GM23338 (cell line): ENCODE measurements around the gene DOCK2. TPM values are rescaled to one million over a fixed set of nuclear protein-coding genes. Genes with fewer than 3 reads are reported as not detected.

Experiments used
- ATAC-seq: fragments of 200-7000 bp; cut with Tn5 transposase; 3 replicates; pipeline ENCODE4 v1.9.1; 2020
- DNase-seq: peaks from one replicate; pipeline ENCODE4 v3.0.0-alpha.2; 2015; ENCODE audit warnings: low spot score
- H2AFZ ChIP-seq: fragments of 200-600 bp; sonication (generic); 2 replicates; pipeline ENCODE4 v1.8.0; 2016; ENCODE audit warnings: antibody characterized with exemption, mild to moderate bottlenecking, moderate library complexity
- H3F3A ChIP-seq: fragments of 200-600 bp; sonication (generic); replicated peaks from 2 replicates; pipeline ENCODE4 v1.8.0; 2017; ENCODE audit warnings: antibody characterized with exemption, mixed run types, low read depth
- H3K27ac ChIP-seq: fragments of 200-600 bp; sonication (generic); 2 replicates; pipeline ENCODE4 v1.6.1; 2016; ENCODE audit warnings: low read depth
- H3K27me3 ChIP-seq: fragments of 200-600 bp; sonication (generic); 2 replicates; pipeline ENCODE4 v1.8.0; 2016; ENCODE audit warnings: mild to moderate bottlenecking, mixed run types, moderate library complexity; ENCODE audit not compliant: insufficient read depth
- H3K36me3 ChIP-seq: fragments of 200-600 bp; sonication (generic); 2 replicates; pipeline ENCODE4 v1.8.0; 2016; ENCODE audit warnings: mild to moderate bottlenecking; ENCODE audit not compliant: insufficient read depth
- H3K4me1 ChIP-seq: fragments of 200-600 bp; sonication (generic); 2 replicates; pipeline ENCODE4 v1.8.0; 2016; ENCODE audit warnings: mild to moderate bottlenecking, moderate library complexity; ENCODE audit not compliant: insufficient read depth
- H3K4me2 ChIP-seq: fragments of 200-600 bp; sonication (generic); 2 replicates; pipeline ENCODE4 v1.7.1; 2017; ENCODE audit warnings: mixed run types
- H3K4me3 ChIP-seq: fragments of 200-600 bp; sonication (generic); 2 replicates; pipeline ENCODE4 v1.6.1; 2016; ENCODE audit warnings: mixed run types
- H3K79me2 ChIP-seq: fragments of 200-600 bp; sonication (generic); replicated peaks from 2 replicates; pipeline ENCODE4 v1.8.0; 2017; ENCODE audit warnings: mild to moderate bottlenecking; ENCODE audit not compliant: insufficient read depth
- H3K9me2 ChIP-seq: fragments of 200-600 bp; sonication (generic); 2 replicates; pipeline ENCODE4 v1.8.0; 2017; ENCODE audit not compliant: insufficient read depth
- H4K20me1 ChIP-seq: fragments of 200-600 bp; sonication (generic); replicated peaks from 2 replicates; pipeline ENCODE4 v1.8.0; 2017; ENCODE audit warnings: mild to moderate bottlenecking; ENCODE audit not compliant: insufficient read depth
- H3K27ac Mint-ChIP-seq: 2 replicates; pipeline ENCODE4 v1.8.0; 2020; ENCODE audit warnings: inconsistent platforms, mild to moderate bottlenecking, moderate library complexity, mixed read lengths
- H3K27me3 Mint-ChIP-seq: 3 replicates; pipeline ENCODE4 v1.8.0; 2022; ENCODE audit warnings: low read depth, mild to moderate bottlenecking, moderate library complexity, mixed read lengths, inconsistent platforms; ENCODE audit not compliant: insufficient read depth, poor library complexity
- H3K36me3 Mint-ChIP-seq: 3 replicates; pipeline ENCODE4 v1.8.0; 2021; ENCODE audit warnings: low read depth, mild to moderate bottlenecking, inconsistent platforms, moderate library complexity, mixed read lengths
- H3K4me1 Mint-ChIP-seq: 3 replicates; pipeline ENCODE4 v1.8.0; 2020; ENCODE audit warnings: mild to moderate bottlenecking, inconsistent platforms, mixed read lengths
- H3K4me3 Mint-ChIP-seq: 3 replicates; pipeline ENCODE4 v1.8.0; 2021; ENCODE audit warnings: moderate library complexity, mild to moderate bottlenecking, inconsistent platforms, mixed read lengths
- H3K9me3 Mint-ChIP-seq: 3 replicates; pipeline ENCODE4 v1.8.0; 2020; ENCODE audit warnings: moderate library complexity, mild to moderate bottlenecking, inconsistent platforms, mixed read lengths
- CREB1 ChIP-seq: fragments of 250-450 bp; sonication (Bioruptor Pico); IDR thresholded peaks from 2 replicates; pipeline ENCODE4 v1.5.0; 2020; ENCODE audit warnings: low read depth, mild to moderate bottlenecking, moderate library complexity
- EZH2phosphoT487 ChIP-seq: fragments of 200-600 bp; sonication (generic); IDR thresholded peaks from one replicate; pipeline ENCODE4 v1.8.1; 2018; ENCODE audit warnings: antibody characterized with exemption; ENCODE audit not compliant: unreplicated experiment
- JUNB ChIP-seq: IDR thresholded peaks from one replicate; pipeline ENCODE4 v1.6.1; 2016; ENCODE audit warnings: antibody characterized with exemption; ENCODE audit not compliant: unreplicated experiment
- NANOG ChIP-seq: IDR thresholded peaks from 2 replicates; pipeline ENCODE4 v1.6.1; 2016; ENCODE audit warnings: antibody characterized with exemption, borderline replicate concordance
- POLR2AphosphoS5 ChIP-seq: IDR thresholded peaks from 2 replicates; pipeline ENCODE4 v1.6.1; 2016; ENCODE audit warnings: antibody characterized with exemption, low read depth
- STAT1 ChIP-seq: IDR thresholded peaks from one replicate; pipeline ENCODE4 v1.6.1; 2016; ENCODE audit warnings: antibody characterized with exemption; ENCODE audit not compliant: unreplicated experiment
- ZNF114 ChIP-seq: fragments of 250-450 bp; sonication (Bioruptor Pico); IDR thresholded peaks from 2 replicates; pipeline ENCODE4 v1.5.0; 2020; ENCODE audit warnings: mild to moderate bottlenecking, moderate library complexity
- polyA plus RNA-seq: library from polyadenylated mRNA; unstranded; fragments of >200 nt; fragmentation: Nextera tagmentation; extraction: Ambion mirVana; gene quantifications from 2 replicates; pipeline ENCODE4 v1.2.1, GENCODE V29; 2016
- total RNA-seq: library from RNA; depleted of rRNA; stranded (reverse); fragments of >200 nt; shearing (Covaris generic); gene quantifications from 2 replicates; pipeline ENCODE4 v1.2.3, GENCODE V29; 2014
- TF ChIP-seq, protein P1 (sequence below): IDR thresholded peaks from one replicate; pipeline ENCODE4 v1.6.1; 2018; ENCODE audit warnings: antibody characterized with exemption; ENCODE audit not compliant: unreplicated experiment

The DOCK2 gene
- total and polyA plus RNA-seq, 2 experiments from 2014 or later = 3.7 to 9.4 TPM

DNA sequence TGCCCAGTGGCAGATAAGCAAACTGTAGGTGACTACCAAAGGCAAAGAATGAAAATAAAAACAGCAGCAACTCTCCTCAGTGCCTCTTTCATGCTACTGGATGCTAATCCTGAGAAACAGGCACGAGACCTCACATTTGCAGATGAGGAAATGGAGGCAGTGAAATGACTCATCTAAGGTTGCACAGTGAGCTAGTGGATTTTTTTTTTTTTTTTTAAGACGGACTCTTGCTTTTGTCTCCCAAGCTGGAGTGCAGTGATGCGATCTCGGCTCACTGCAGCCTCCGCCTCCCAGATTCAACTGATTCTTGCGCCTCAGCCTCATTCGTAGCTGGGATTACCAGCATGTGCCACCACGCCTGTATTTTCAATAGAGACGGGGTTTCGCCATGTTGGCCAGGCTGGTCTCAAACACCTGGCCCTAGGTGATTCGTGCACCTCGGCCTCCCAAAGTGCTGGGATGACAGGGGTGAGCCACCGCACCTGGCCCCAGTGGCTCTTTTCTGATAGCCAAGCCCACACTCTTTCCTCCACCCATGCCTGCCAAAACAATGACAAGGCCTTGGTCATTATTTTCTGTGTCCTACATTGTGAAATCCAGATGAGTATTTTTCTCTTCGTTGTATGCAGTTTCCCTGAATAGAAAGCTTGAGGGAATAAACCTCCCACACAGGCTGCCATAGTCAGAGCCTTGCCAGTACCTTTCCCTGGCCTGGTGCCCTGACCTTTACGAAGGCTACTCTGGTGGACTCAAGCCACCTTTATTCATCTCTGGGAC is 19.2 kb downstream of the DOCK2 start:
- H3K4me2 ChIP-seq = no peak overlapping the region
- TF ChIP-seq EZH2phosphoT487 = no peak
- no peak for TF ChIP-seq ZNF114 (CRISPR knock-in tag)
- TF ChIP-seq, protein P1, sequence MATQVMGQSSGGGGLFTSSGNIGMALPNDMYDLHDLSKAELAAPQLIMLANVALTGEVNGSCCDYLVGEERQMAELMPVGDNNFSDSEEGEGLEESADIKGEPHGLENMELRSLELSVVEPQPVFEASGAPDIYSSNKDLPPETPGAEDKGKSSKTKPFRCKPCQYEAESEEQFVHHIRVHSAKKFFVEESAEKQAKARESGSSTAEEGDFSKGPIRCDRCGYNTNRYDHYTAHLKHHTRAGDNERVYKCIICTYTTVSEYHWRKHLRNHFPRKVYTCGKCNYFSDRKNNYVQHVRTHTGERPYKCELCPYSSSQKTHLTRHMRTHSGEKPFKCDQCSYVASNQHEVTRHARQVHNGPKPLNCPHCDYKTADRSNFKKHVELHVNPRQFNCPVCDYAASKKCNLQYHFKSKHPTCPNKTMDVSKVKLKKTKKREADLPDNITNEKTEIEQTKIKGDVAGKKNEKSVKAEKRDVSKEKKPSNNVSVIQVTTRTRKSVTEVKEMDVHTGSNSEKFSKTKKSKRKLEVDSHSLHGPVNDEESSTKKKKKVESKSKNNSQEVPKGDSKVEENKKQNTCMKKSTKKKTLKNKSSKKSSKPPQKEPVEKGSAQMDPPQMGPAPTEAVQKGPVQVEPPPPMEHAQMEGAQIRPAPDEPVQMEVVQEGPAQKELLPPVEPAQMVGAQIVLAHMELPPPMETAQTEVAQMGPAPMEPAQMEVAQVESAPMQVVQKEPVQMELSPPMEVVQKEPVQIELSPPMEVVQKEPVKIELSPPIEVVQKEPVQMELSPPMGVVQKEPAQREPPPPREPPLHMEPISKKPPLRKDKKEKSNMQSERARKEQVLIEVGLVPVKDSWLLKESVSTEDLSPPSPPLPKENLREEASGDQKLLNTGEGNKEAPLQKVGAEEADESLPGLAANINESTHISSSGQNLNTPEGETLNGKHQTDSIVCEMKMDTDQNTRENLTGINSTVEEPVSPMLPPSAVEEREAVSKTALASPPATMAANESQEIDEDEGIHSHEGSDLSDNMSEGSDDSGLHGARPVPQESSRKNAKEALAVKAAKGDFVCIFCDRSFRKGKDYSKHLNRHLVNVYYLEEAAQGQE = no peak
- TF ChIP-seq JUNB = no peak
- no peak for TF ChIP-seq STAT1
- no peak for TF ChIP-seq CREB1 (CRISPR knock-in tag)
- no peaks in the 10 kb centered on the region for H3K9me2 ChIP-seq
- H3K4me1 ChIP-seq = no peaks in the 10 kb centered on the region
- no peak overlapping the region for H3K27ac ChIP-seq
- no peaks in the 10 kb centered on the region for H3F3A ChIP-seq
- H2AFZ ChIP-seq = no peak overlapping the region
- Mint-ChIP-seq H3K27me3 (peaks cover 4% of the 10 kb centered on the region), H3K27ac (no peak overlapping the region), H3K9me3 (no peaks in the 10 kb centered on the region), H3K4me1 (peaks cover 2% of the 10 kb centered on the region; the same call in 2 of the 3 replicates), H3K36me3 (no peaks in the 10 kb centered on the region), H3K4me3 (no peak overlapping the region)
- H3K4me3 ChIP-seq = no peak overlapping the region
- no peaks in the 10 kb centered on the region for H3K79me2 ChIP-seq
- ATAC-seq (no peak), DNase-seq (no peak)
- H3K27me3 ChIP-seq = no peaks in the 10 kb centered on the region
- no peaks in the 10 kb centered on the region for H3K36me3 ChIP-seq
- H4K20me1 ChIP-seq = no peaks in the 10 kb centered on the region

DNA sequence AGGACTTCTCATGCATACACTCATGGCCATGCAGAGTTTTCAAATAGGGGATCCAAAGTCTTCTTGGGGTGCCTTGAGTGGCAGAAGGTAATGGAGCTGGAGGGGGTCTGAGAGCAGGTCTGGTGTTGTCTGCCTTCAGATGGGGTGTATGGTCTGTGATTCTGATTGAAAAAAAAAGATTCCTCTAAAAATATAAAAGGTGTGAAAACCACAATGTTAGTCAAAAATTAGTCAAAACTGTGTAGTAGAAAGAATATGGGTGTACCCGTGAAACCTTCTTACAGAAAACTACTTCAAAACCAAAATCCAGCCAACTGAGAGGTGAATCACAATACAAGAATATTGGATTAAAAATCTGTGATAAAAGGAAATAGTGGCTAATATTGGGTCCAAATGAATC is 20.1 kb downstream of the DOCK2 start:
- H3K36me3 ChIP-seq = no peaks in the 10 kb centered on the region
- no peak overlapping the region for H3K27ac ChIP-seq
- Mint-ChIP-seq H3K4me1 (no peaks in the 10 kb centered on the region), H3K27ac (no peak overlapping the region), H3K36me3 (no peaks in the 10 kb centered on the region), H3K4me3 (no peak overlapping the region), H3K27me3 (peaks cover 4% of the 10 kb centered on the region), H3K9me3 (no peaks in the 10 kb centered on the region)
- H3F3A ChIP-seq = no peaks in the 10 kb centered on the region
- no peaks in the 10 kb centered on the region for H3K79me2 ChIP-seq
- H3K27me3 ChIP-seq = no peaks in the 10 kb centered on the region
- no peak overlapping the region for H3K4me2 ChIP-seq
- H3K4me3 ChIP-seq = no peak overlapping the region
- no peaks in the 10 kb centered on the region for H4K20me1 ChIP-seq
- ATAC-seq = no peak
- DNase-seq = no peak
- H2AFZ ChIP-seq = no peak overlapping the region
- H3K9me2 ChIP-seq = no peaks in the 10 kb centered on the region
- no peaks in the 10 kb centered on the region for H3K4me1 ChIP-seq
- TF ChIP-seq NANOG (no peak), STAT1 (no peak), POLR2AphosphoS5 (no peak), ZNF114 (CRISPR knock-in tag) (no peak)
- TF ChIP-seq, protein P1 = no peak
